CD4-positive, alpha-beta T cell (primary cell): ENCODE results near the gene GH2. TPM values are rescaled to one million over a fixed set of nuclear protein-coding genes. Genes with fewer than 3 reads are reported as not detected.

Source experiments
- ATAC-seq: fragments of 200-7000 bp; cut with Tn5 transposase; one replicate; pipeline ENCODE4 v1.10.0; 2022; ENCODE audit warnings: mild to moderate bottlenecking; ENCODE audit not compliant: poor library complexity
- CTCF ChIA-PET: fragments of 350-600 bp; sonication (Branson Sonifier 250); formaldehyde crosslinking; loops from one replicate; lab custom pipeline; 2021; ENCODE audit warnings: antibody characterized with exemption, inconsistent platforms; lab: Charles Lee
- POLR2A ChIA-PET: fragments of 350-600 bp; sonication (Branson Sonifier 250); formaldehyde crosslinking; loops from one replicate; lab custom pipeline; 2021; ENCODE audit warnings: antibody characterized with exemption, inconsistent platforms; lab: Charles Lee
- DNase-seq, 14 experiments: peaks; one replicate each; pipeline ENCODE4 v3.0.0-alpha.2; 2013 to 2020; ENCODE audit warnings: mixed read lengths in 2 of 14
- H3K27ac ChIP-seq, 2 donors: one replicate each; pipeline versions ENCODE4 v1.5.1 to v1.7.0; 2013; ENCODE audit warnings: low read length in 2 of 2, low read depth in 1 of 2, mild to moderate bottlenecking in 1 of 2
- H3K27me3 ChIP-seq, 2 experiments: 1 replicate in 1 of 2; 2 replicates in 1 of 2; pipeline versions ENCODE4 v1.6.1 to v1.7.0; 2013; ENCODE audit warnings: low read length in 2 of 2, control low read depth in 1 of 2, mild to moderate bottlenecking in 1 of 2, moderate library complexity in 1 of 2; ENCODE audit not compliant: insufficient read depth in 2 of 2, control insufficient read depth in 1 of 2
- H3K36me3 ChIP-seq: one replicate; pipeline ENCODE4 v1.6.1; 2013; ENCODE audit warnings: low read length, control low read depth; ENCODE audit not compliant: insufficient read depth
- H3K4me1 ChIP-seq: one replicate; pipeline ENCODE4 v1.6.1; 2013; ENCODE audit warnings: low read length, control low read depth; ENCODE audit not compliant: insufficient read depth
- H3K4me3 ChIP-seq: one replicate; pipeline ENCODE4 v1.5.1; 2013; ENCODE audit warnings: mild to moderate bottlenecking, low read length, moderate library complexity
- H3K9me3 ChIP-seq, 2 experiments: 1 replicate in 1 of 2; 2 replicates in 1 of 2; pipeline versions ENCODE4 v1.6.1 to v1.7.0; 2013; ENCODE audit warnings: low read length in 2 of 2, mild to moderate bottlenecking in 2 of 2, control low read depth in 1 of 2, moderate library complexity in 1 of 2; ENCODE audit not compliant: control insufficient read depth in 1 of 2, insufficient read depth in 1 of 2
- H3K27ac Mint-ChIP-seq: one replicate; pipeline ENCODE4 v1.8.0; 2020; ENCODE audit warnings: mixed read lengths
- H3K27me3 Mint-ChIP-seq: one replicate; pipeline ENCODE4 v1.8.0; 2021; ENCODE audit warnings: mixed read lengths
- H3K36me3 Mint-ChIP-seq: one replicate; pipeline ENCODE4 v1.8.0; 2021; ENCODE audit warnings: low read depth, mixed read lengths
- H3K4me1 Mint-ChIP-seq: one replicate; pipeline ENCODE4 v1.8.0; 2021; ENCODE audit warnings: low read depth, mixed read lengths
- H3K4me3 Mint-ChIP-seq: one replicate; pipeline ENCODE4 v1.8.0; 2020; ENCODE audit warnings: mild to moderate bottlenecking, mixed read lengths
- H3K9me3 Mint-ChIP-seq: one replicate; pipeline ENCODE4 v1.8.0; 2020; ENCODE audit warnings: mixed read lengths
- CTCF ChIP-seq: fragments of 200-600 bp; IDR thresholded peaks from one replicate; pipeline ENCODE4 v1.8.0; 2022; ENCODE audit warnings: antibody characterized with exemption, mild to moderate bottlenecking
- intact Hi-C, 2 experiments: fragments of 100-400 bp; cut with DNase I in 1 of 2; cut with micrococcal nuclease in 1 of 2; formaldehyde crosslinking; loops; one replicate each; pipeline versions ENCODE4 v1.15.1 to v1.9.0; 2023 to 2025; cut with DNase I, micrococcal nuclease
- total RNA-seq, 174 experiments: library from RNA in 2 of 174; stranded (reverse) in 2 of 174; gene quantifications; one replicate each; pipeline ENCODE4 v1.2.3 and lab custom pipeline; 2021 to 2026

The GH2 gene
- total RNA-seq, 2 experiments from 2014 or later = not detected

- TF ChIP-seq CTCF = no peak
- no peak for ATAC-seq
- Mint-ChIP-seq H3K36me3 (no peaks in the 10 kb centered on the region), H3K4me1 (no peaks in the 10 kb centered on the region), H3K9me3 (no peaks in the 10 kb centered on the region), H3K27me3 (no peaks in the 10 kb centered on the region), H3K4me3 (no peak overlapping the region), H3K27ac (no peak overlapping the region)
- Histone ChIP-seq H3K9me3 (no peaks in the 10 kb centered on the region), H3K36me3 (no peaks in the 10 kb centered on the region), H3K4me3 (no peak overlapping the region), H3K27me3 (peaks cover 0 to 2% of the 10 kb centered on the region in 2 experiments), H3K4me1 (no peaks in the 10 kb centered on the region), H3K27ac (no peak overlapping the region)
- CTCF ChIA-PET = no interaction called here
- no peak for DNase-seq
- intact Hi-C loops = no loop called here
- POLR2A ChIA-PET = no interaction called here
Measured at GRCh38 chr17:63855185-63855584, 26.6 kb downstream of the GH2 start.

DNA sequence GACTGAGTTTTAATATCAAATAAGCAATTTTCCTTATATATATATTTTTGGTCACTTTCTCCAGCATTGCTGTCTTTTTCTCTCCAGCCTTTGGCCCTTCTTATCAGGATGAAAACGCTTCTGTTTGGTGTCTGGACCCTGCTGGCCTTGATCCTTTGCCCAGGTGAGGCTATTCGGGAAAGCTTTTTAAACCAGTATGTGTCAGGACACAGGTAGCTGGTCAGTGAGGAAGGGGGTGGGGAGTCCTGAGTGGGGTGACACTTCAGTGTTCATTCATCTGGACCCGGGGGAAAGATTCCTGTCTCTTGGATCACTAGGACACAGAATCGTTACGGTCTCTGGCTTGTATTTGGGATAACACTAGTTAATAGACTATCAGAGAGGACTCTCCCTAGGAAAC lies 27.0 kb downstream of the GH2 start:
- H3K27ac ChIP-seq = no peak overlapping the region
- DNase-seq (no peak), ATAC-seq (no peak)
- intact Hi-C loops = no loop called here
- H3K27me3 ChIP-seq = peaks cover 0 to 2% of the 10 kb centered on the region in 2 experiments
- no peaks in the 10 kb centered on the region for H3K36me3 Mint-ChIP-seq
- H3K36me3 ChIP-seq = no peaks in the 10 kb centered on the region
- H3K9me3 ChIP-seq = peaks cover 0 to under 1% of the 10 kb centered on the region in 2 experiments
- no peaks in the 10 kb centered on the region for H3K27me3 Mint-ChIP-seq
- H3K9me3 Mint-ChIP-seq = no peaks in the 10 kb centered on the region
- no peaks in the 10 kb centered on the region for H3K4me1 Mint-ChIP-seq
- no peak overlapping the region for H3K4me3 ChIP-seq
- no peak overlapping the region for H3K4me3 Mint-ChIP-seq
- H3K4me1 ChIP-seq = no peaks in the 10 kb centered on the region
- TF ChIP-seq CTCF = no peak
- ChIA-PET CTCF (interaction anchor here (0.6 kb wide), 1 partner anchor 11 kb away, joined by 3 read pairs; no protein-coding TSS in a partner anchor), POLR2A (no interaction called here)
- no peak overlapping the region for H3K27ac Mint-ChIP-seq

- ATAC-seq (no peak), DNase-seq (no peak)
- H3K27ac Mint-ChIP-seq = no peak overlapping the region
- Histone ChIP-seq H3K4me1 (peaks cover 11% of the 10 kb centered on the region), H3K27ac (no peak overlapping the region), H3K9me3 (peaks cover 0 to 12% of the 10 kb centered on the region in 2 experiments), H3K27me3 (peaks cover 0 to 2% of the 10 kb centered on the region in 2 experiments), H3K36me3 (no peaks in the 10 kb centered on the region), H3K4me3 (no peak overlapping the region)
- ChIA-PET CTCF (no interaction called here), POLR2A (no interaction called here)
- no peaks in the 10 kb centered on the region for H3K9me3 Mint-ChIP-seq
- no peaks in the 10 kb centered on the region for H3K27me3 Mint-ChIP-seq
- intact Hi-C loops = no loop called here
- no peak overlapping the region for H3K4me3 Mint-ChIP-seq
- no peaks in the 10 kb centered on the region for H3K36me3 Mint-ChIP-seq
- H3K4me1 Mint-ChIP-seq = peaks cover 7% of the 10 kb centered on the region
- no peak for TF ChIP-seq CTCF
Measured at GRCh38 chr17:63853260-63853659, 28.5 kb downstream of the GH2 start.
